GM23338 (cell line): ENCODE measurements around the gene CSNK2B. TPM values are rescaled to one million over a fixed set of nuclear protein-coding genes. Genes with fewer than 3 reads are reported as not detected.

Experiments
- ATAC-seq: fragments of 200-7000 bp; cut with Tn5 transposase; 3 replicates; pipeline ENCODE4 v1.9.1; 2020
- DNase-seq: peaks from one replicate; pipeline ENCODE4 v3.0.0-alpha.2; 2015; ENCODE audit warnings: low spot score
- H2AFZ ChIP-seq: fragments of 200-600 bp; sonication (generic); 2 replicates; pipeline ENCODE4 v1.8.0; 2016; ENCODE audit warnings: antibody characterized with exemption, mild to moderate bottlenecking, moderate library complexity
- H3F3A ChIP-seq: fragments of 200-600 bp; sonication (generic); replicated peaks from 2 replicates; pipeline ENCODE4 v1.8.0; 2017; ENCODE audit warnings: antibody characterized with exemption, mixed run types, low read depth
- H3K27ac ChIP-seq: fragments of 200-600 bp; sonication (generic); 2 replicates; pipeline ENCODE4 v1.6.1; 2016; ENCODE audit warnings: low read depth
- H3K27me3 ChIP-seq: fragments of 200-600 bp; sonication (generic); 2 replicates; pipeline ENCODE4 v1.8.0; 2016; ENCODE audit warnings: mild to moderate bottlenecking, mixed run types, moderate library complexity; ENCODE audit not compliant: insufficient read depth
- H3K36me3 ChIP-seq: fragments of 200-600 bp; sonication (generic); 2 replicates; pipeline ENCODE4 v1.8.0; 2016; ENCODE audit warnings: mild to moderate bottlenecking; ENCODE audit not compliant: insufficient read depth
- H3K4me1 ChIP-seq: fragments of 200-600 bp; sonication (generic); 2 replicates; pipeline ENCODE4 v1.8.0; 2016; ENCODE audit warnings: mild to moderate bottlenecking, moderate library complexity; ENCODE audit not compliant: insufficient read depth
- H3K4me2 ChIP-seq: fragments of 200-600 bp; sonication (generic); 2 replicates; pipeline ENCODE4 v1.7.1; 2017; ENCODE audit warnings: mixed run types
- H3K4me3 ChIP-seq: fragments of 200-600 bp; sonication (generic); 2 replicates; pipeline ENCODE4 v1.6.1; 2016; ENCODE audit warnings: mixed run types
- H3K79me2 ChIP-seq: fragments of 200-600 bp; sonication (generic); replicated peaks from 2 replicates; pipeline ENCODE4 v1.8.0; 2017; ENCODE audit warnings: mild to moderate bottlenecking; ENCODE audit not compliant: insufficient read depth
- H3K9me2 ChIP-seq: fragments of 200-600 bp; sonication (generic); 2 replicates; pipeline ENCODE4 v1.8.0; 2017; ENCODE audit not compliant: insufficient read depth
- H4K20me1 ChIP-seq: fragments of 200-600 bp; sonication (generic); replicated peaks from 2 replicates; pipeline ENCODE4 v1.8.0; 2017; ENCODE audit warnings: mild to moderate bottlenecking; ENCODE audit not compliant: insufficient read depth
- H3K27ac Mint-ChIP-seq: 2 replicates; pipeline ENCODE4 v1.8.0; 2020; ENCODE audit warnings: inconsistent platforms, mild to moderate bottlenecking, moderate library complexity, mixed read lengths
- H3K27me3 Mint-ChIP-seq: 3 replicates; pipeline ENCODE4 v1.8.0; 2022; ENCODE audit warnings: low read depth, mild to moderate bottlenecking, moderate library complexity, mixed read lengths, inconsistent platforms; ENCODE audit not compliant: insufficient read depth, poor library complexity
- H3K36me3 Mint-ChIP-seq: 3 replicates; pipeline ENCODE4 v1.8.0; 2021; ENCODE audit warnings: low read depth, mild to moderate bottlenecking, inconsistent platforms, moderate library complexity, mixed read lengths
- H3K4me1 Mint-ChIP-seq: 3 replicates; pipeline ENCODE4 v1.8.0; 2020; ENCODE audit warnings: mild to moderate bottlenecking, inconsistent platforms, mixed read lengths
- H3K4me3 Mint-ChIP-seq: 3 replicates; pipeline ENCODE4 v1.8.0; 2021; ENCODE audit warnings: moderate library complexity, mild to moderate bottlenecking, inconsistent platforms, mixed read lengths
- H3K9me3 Mint-ChIP-seq: 3 replicates; pipeline ENCODE4 v1.8.0; 2020; ENCODE audit warnings: moderate library complexity, mild to moderate bottlenecking, inconsistent platforms, mixed read lengths
- CREB1 ChIP-seq: fragments of 250-450 bp; sonication (Bioruptor Pico); IDR thresholded peaks from 2 replicates; pipeline ENCODE4 v1.5.0; 2020; ENCODE audit warnings: low read depth, mild to moderate bottlenecking, moderate library complexity
- CTCF ChIP-seq, 2 experiments: fragments of 200-600 bp in 1 of 2; sonication (generic) in 1 of 2; conservative IDR thresholded peaks; 2 replicates each; pipeline versions ENCODE4 v1.5.1 to v1.6.1; 2016 to 2017; ENCODE audit warnings: antibody characterized with exemption in 2 of 2, low read depth in 2 of 2, mild to moderate bottlenecking in 2 of 2, moderate library complexity in 1 of 2
- ETS1 ChIP-seq: IDR thresholded peaks from 2 replicates; pipeline ENCODE4 v1.6.1; 2016; ENCODE audit warnings: antibody characterized with exemption
- EZH2 ChIP-seq: fragments of 200-600 bp; sonication (generic); IDR thresholded peaks from one replicate; pipeline ENCODE4 v1.8.0; 2017; ENCODE audit warnings: antibody characterized with exemption, mild to moderate bottlenecking, low read depth; ENCODE audit not compliant: unreplicated experiment
- EZH2phosphoT487 ChIP-seq: fragments of 200-600 bp; sonication (generic); IDR thresholded peaks from one replicate; pipeline ENCODE4 v1.8.1; 2018; ENCODE audit warnings: antibody characterized with exemption; ENCODE audit not compliant: unreplicated experiment
- JUNB ChIP-seq: IDR thresholded peaks from one replicate; pipeline ENCODE4 v1.6.1; 2016; ENCODE audit warnings: antibody characterized with exemption; ENCODE audit not compliant: unreplicated experiment
- NANOG ChIP-seq: IDR thresholded peaks from 2 replicates; pipeline ENCODE4 v1.6.1; 2016; ENCODE audit warnings: antibody characterized with exemption, borderline replicate concordance
- POLR2AphosphoS5 ChIP-seq: IDR thresholded peaks from 2 replicates; pipeline ENCODE4 v1.6.1; 2016; ENCODE audit warnings: antibody characterized with exemption, low read depth
- REST ChIP-seq: IDR thresholded peaks from one replicate; pipeline ENCODE4 v1.6.1; 2018; ENCODE audit warnings: antibody characterized with exemption; ENCODE audit not compliant: unreplicated experiment
- STAT1 ChIP-seq: IDR thresholded peaks from one replicate; pipeline ENCODE4 v1.6.1; 2016; ENCODE audit warnings: antibody characterized with exemption; ENCODE audit not compliant: unreplicated experiment
- ZNF114 ChIP-seq: fragments of 250-450 bp; sonication (Bioruptor Pico); IDR thresholded peaks from 2 replicates; pipeline ENCODE4 v1.5.0; 2020; ENCODE audit warnings: mild to moderate bottlenecking, moderate library complexity
- ZNF331 ChIP-seq: fragments of 250-450 bp; sonication (Bioruptor Pico); IDR thresholded peaks from 2 replicates; pipeline ENCODE4 v1.5.0; 2020; ENCODE audit warnings: low read depth, mild to moderate bottlenecking, moderate library complexity
- ZNF462 ChIP-seq: fragments of 250-450 bp; sonication (Bioruptor Pico); IDR thresholded peaks from 2 replicates; pipeline ENCODE4 v1.5.0; 2020; ENCODE audit warnings: mild to moderate bottlenecking, moderate library complexity
- polyA plus RNA-seq: library from polyadenylated mRNA; unstranded; fragments of >200 nt; fragmentation: Nextera tagmentation; extraction: Ambion mirVana; gene quantifications from 2 replicates; pipeline ENCODE4 v1.2.1, GENCODE V29; 2016
- total RNA-seq: library from RNA; depleted of rRNA; stranded (reverse); fragments of >200 nt; shearing (Covaris generic); gene quantifications from 2 replicates; pipeline ENCODE4 v1.2.3, GENCODE V29; 2014

Gene CSNK2B
- total and polyA plus RNA-seq, 2 experiments from 2014 or later: 260 to 271 TPM

GRCh38 chr6:31643818-31644454 is 21.9 kb upstream of the CSNK2B start:
- H3K27me3 ChIP-seq: no peaks in the 10 kb centered on the region
- peaks cover 2% of the 10 kb centered on the region for H3K27me3 Mint-ChIP-seq
- peaks cover 85% of the 10 kb centered on the region for H3K36me3 Mint-ChIP-seq

More at GRCh38 chr6:31643818-31644454, 21.9 kb upstream of the CSNK2B start:
- ATAC-seq (no peak; the same call in 2 of the 3 replicates), DNase-seq (no peak)
- H3K27ac ChIP-seq: no peak overlapping the region
- H3K4me1 ChIP-seq: no peaks in the 10 kb centered on the region
- no peak overlapping the region for H3K27ac Mint-ChIP-seq
- H2AFZ ChIP-seq: no peak overlapping the region
- H3K9me3 Mint-ChIP-seq: no peaks in the 10 kb centered on the region
- no peak for TF ChIP-seq ETS1
- no peak for TF ChIP-seq ZNF462
- TF ChIP-seq STAT1: no peak
- no peak for TF ChIP-seq ZNF331 (CRISPR knock-in tag)
- no peak for TF ChIP-seq EZH2
- no peak for TF ChIP-seq EZH2phosphoT487
- TF ChIP-seq NANOG: no peak
- no peak for TF ChIP-seq CTCF (conservative IDR thresholded peaks at IDR 0.05; ENCODE audit: low read depth in 2 of 2)
- TF ChIP-seq ZNF114 (CRISPR knock-in tag): no peak
- TF ChIP-seq JUNB: no peak
- no peak for TF ChIP-seq CREB1 (CRISPR knock-in tag)
- TF ChIP-seq REST: no peak
- TF ChIP-seq POLR2AphosphoS5: no peak
- peaks cover 4% of the 10 kb centered on the region; the same call in 1 of the 2 replicates for H4K20me1 ChIP-seq
- no peak overlapping the region for H3K4me3 Mint-ChIP-seq
- peaks cover 36% of the 10 kb centered on the region for H3K36me3 ChIP-seq
- no peaks in the 10 kb centered on the region for H3K4me1 Mint-ChIP-seq
- H3K79me2 ChIP-seq: peaks cover under 1% of the 10 kb centered on the region; the same call in 1 of the 2 replicates
- no peak overlapping the region for H3K4me2 ChIP-seq
- H3K4me3 ChIP-seq: no peak overlapping the region
- H3F3A ChIP-seq: peaks cover 16% of the 10 kb centered on the region
- no peaks in the 10 kb centered on the region for H3K9me2 ChIP-seq
